ENCODE data around the gene PLPPR3.

The PLPPR3 gene

DNA sequence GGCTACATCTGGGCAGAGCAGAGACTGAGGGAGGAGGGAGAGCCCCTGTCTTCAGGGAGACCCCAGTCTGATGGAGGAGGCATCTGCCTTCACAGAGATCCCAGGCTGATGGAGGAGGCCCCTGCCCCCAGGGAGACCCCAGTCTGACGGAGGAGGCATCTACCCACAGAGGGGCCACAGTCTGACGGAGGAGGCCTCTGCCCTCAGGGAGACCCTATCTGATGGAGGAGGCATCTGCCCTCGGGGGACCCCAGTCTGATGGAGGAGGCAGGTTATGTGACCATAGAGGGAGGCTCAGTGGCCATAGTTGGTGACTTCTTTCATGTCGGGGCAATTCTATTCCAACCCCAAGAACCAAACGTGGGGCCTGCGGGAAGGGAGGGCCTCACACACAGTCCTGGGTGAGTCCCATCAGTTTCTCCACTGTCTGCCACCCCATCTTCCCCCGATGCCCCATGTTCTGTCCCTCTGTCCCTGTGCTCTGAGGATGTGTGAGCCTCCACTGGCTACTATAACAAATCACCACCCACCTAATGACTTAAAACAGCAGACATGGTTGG is 56.5 kb downstream of the PLPPR3 start:
- no peak for DNase-seq

DNA sequence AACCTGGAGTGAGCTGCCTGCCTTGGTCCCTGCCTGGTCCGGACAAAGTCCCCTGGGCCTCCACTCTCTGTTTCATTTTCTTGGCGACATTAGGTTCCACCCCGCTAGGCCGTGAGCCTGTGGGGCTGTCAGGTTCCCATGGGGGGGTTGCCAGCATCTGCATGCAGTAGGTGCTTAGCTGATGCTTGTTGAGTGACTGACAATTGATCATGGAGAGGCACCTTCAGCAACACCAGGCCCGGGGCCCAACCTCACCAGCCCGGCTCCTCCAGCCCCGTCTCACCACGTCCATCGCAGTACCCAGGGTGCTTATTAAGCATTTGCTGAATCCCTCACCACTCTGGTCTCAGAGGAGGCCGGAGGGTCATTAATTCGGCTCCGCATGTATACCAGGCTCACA is 57.5 kb downstream of the PLPPR3 start:
- no peak for DNase-seq

DNA sequence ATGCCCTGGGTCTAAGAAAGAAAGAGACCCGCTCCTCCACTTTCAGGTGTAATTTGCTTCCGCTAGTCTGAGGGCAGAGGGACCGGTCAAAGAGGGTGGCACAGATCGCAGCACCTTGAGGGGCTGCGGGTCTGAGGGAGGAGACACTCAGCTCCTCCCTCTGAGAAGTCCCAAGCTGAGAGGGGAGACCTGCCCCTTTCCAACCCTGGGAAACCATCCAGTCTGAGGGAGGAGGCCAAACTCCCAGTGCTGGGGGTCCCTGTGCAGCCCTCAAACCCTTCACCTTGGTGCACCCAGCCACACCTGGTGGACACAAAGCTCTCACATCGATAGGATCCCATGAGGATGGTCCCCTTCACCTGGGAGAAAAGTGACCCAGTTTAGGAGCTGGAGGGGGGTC is 57.9 kb downstream of the PLPPR3 start:
- no peak for DNase-seq

DNA sequence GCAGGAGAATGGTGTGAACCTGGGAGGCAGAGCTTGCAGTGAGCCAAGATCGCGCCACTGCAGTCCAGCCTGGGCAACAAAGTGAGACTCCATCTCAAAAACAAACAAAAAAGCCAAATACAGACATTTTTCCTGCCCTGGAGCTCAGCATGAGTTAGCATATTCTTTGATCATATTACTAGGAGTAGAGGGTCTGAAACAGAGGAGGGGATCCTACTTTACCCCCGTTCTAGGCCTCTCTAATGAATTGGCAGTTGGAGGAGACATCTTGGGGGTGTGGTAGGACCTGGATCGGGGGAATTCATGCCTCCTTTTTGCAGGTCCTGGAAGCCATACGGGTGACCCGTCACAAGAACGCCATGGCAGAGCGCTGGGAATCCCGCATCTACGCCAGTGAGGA is 58.6 kb downstream of the PLPPR3 start:
- DNase-seq, result no peak
